Cerebellar nuclear complex (tissue), 1 donor: ENCODE measurements around the gene SLC9A8.
A peak's percentile ranks its signal among the peaks of the same experiment; 100 is the strongest.

Experiments
- DNase-seq, 2 experiments: peaks; one replicate each; lab custom pipeline; 2025; lab: John Stamatoyannopoulos, UW

Gene SLC9A8

DNA sequence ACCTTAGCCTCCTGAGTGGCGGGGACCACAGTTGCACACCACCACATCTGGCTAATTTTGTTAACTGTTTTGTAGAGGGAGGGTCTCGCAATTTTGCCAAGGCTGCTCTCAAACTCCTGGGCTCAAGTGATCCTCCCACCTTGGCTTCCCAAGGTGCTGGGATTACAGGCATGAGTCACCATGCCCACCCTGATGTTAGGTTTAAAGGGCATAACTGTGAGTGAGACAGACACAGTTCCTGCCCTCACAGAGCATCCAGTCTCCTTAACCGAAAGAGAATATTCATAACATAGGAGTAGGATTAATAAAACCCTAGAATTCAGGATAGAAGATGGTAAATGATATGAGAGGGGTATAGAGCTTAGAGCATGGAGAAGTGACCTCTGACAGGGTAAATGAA, 105.8 kb downstream of the SLC9A8 start:
- no peak for DNase-seq

DNA sequence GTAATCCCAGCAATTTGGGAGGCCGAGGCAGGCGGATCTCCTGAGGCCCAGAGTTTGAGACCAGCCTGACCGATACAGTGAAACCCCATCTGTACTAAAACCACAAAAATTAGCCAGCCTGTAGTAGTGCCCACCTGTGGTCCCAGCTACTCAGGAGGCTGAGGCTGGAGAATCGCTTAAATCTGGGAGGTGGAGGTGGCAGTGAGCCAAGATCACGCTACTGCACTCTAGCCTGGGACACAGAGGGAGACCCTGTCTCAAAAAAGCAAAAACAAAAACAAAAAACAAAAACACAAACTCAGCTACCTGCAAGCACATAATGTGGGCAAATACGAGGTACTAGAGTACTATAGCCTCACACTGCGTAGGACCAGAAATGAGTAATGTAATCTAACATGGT, 106.4 kb downstream of the SLC9A8 start:
- no peak for DNase-seq

GRCh38 chr20:49919461-49919860, 106.8 kb downstream of the SLC9A8 start:
- DNase-seq: no peak

GRCh38 chr20:49924247-49924646, 111.6 kb downstream of the SLC9A8 start:
- DNase-seq: no peak

DNA sequence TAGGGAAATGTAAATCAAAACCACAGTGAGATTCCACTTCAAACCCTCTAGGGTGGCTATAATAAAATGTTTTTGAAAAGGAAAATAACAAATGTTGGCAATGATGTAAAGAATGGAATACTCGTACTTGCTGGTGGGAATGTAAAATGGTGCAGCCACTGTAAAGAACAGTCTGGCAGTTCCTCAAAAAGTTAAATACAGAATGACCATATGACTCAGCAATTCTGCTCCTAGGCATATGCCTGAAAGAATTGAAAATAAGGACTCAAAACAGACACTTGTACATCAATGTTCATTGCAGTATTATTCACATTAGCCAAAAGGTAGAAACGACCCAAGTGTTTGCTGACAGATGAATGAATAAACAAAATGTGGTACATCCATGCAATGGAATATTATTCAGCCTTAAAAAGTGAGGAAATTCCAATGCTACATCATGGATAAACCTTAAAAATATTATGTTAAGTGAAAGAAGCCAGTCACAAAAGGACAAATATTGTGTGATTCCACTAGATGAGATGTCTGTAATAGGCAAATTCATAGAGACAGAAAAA, 113.3 kb downstream of the SLC9A8 start:
- no peak for DNase-seq

GRCh38 chr20:49928411-49929141, 115.9 kb downstream of the SLC9A8 start:
- peak; percentile 30 to 52 for DNase-seq

- DNase-seq: no peak
These were observed 116.5 kb downstream of the SLC9A8 start for GRCh38 chr20:49929142-49929494.

DNA sequence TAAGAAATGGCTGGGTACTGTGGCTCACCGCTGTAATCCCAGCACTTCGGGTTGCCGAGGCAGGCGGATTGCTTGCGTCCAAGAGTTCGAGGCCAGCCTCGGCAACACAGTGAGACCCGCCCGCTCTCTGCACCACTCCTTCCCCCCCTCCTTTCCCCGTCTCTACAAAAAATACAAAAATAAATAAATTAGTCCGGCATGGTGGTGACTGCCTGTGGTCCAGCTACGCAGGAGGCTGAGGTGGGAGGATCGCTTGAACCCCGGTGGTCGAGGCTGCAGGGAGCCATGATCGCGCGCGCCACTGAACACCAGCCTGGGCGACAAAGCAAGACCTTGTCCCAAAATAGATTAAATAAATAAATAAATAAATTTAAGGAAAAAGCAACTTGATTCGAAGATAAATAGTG, 123.1 kb downstream of the SLC9A8 start:
- no peak for DNase-seq

DNA sequence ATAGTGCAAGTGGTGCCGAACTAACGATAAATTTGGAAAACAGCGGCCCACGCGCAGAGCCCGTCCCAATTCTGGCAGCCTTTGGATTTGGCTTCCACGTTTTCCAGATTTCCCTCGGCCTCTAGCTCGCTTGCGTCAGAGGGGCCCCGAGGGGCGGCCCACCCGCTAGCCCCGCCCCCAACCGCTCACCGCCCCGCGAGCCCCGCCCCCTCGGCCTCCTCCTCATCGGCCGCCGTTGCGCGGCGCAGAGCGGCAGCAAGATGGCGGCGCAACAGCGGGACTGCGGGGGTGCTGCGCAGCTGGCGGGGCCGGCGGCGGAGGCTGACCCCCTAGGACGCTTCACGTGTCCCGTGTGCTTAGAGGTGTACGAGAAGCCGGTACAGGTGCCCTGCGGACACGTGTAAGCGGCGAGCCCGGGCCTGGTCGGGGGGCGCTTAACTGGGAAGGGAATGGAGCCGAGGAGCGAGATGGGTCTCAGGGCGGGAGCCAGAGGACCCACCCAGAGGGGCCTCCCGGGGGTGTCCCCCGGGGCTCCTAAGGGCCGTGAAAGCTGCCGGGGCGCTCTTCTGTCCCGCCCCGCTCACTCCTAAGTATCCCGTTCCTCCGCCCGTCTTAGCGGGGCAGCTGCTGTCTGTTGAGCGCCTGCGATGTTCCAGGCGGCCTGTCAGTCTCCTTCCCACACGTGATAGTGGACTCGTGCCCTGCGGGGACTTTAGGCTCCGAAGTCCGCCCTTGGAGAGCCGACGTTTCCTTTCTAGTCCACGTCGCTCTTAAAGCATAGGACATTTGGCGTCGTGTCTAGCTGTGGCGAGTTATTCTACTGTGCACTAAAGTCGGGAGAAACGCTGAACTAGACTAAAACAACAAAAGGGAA, 123.8 kb downstream of the SLC9A8 start, which contains the start of gene RNF114:
Gene RNF114, plus strand, starts transcription at position 245 of the 874 bp plus-strand sequence. Its CDS starts 16 bp downstream, at position 261.
- DNase-seq: peak in 1 of 2 experiments; percentile 62

DNA sequence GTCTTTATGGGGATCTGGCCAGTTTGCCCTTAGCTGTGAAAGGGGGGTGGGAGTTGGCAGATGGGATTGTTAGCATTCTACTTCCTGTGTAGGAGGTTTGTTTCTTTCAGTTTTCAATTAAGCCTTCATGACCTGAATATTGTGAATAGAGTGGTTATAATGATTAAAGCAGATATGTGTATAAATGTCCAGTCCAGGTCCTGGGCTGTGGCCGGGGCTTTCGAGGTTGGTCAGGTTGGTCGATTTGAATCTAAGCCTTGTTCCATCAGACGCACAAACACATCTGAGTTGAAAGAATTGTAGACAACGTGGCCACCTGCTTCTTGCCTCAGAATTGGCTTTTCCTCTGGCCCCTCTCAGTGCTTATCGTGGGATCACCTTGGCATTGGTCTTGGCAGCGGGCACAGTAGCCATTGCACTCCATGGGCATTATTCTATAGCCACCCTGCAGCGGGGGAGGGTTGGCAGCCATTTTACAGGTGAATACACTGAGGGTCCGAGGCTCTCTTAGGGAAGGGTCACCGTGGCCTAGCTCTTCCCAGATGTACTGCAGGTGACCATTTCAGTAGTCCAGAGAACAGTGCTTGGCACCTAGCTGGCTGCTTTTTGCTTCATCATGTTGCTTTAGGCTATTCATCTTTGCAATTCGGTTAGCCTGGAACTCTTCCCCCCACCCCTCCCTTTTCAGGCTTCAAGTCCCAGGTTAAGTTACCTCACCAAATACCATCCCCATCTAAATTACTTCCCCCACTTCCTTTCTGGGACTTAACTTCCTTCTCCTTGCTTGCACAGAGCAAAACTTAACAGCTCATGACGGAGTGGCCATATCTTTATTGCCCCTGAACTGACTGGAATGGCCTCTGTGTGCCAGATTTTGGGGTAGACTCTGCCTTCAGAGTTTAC, 124.7 kb downstream of the SLC9A8 start:
- DNase-seq: no peak

- DNase-seq: no peak
These were observed 125.8 kb downstream of the SLC9A8 start for GRCh38 chr20:49938173-49939163.

DNA sequence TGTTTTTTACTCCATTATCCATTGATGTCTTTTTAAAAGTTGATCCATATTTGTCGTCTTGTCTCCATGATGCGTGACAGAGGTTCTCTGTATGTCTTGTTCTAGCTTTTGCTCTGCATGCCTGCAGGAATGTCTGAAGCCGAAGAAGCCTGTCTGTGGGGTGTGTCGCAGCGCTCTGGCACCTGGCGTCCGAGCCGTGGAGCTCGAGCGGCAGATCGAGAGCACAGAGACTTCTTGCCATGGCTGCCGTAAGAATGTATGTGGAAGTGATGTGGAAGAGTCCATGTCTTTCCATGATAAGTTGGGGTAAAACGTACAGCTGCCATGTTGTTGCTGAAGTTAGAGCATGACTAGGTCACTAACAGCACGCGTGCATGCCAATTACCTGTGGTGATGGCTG, 128.8 kb downstream of the SLC9A8 start:
- no peak for DNase-seq
